ENCODE measurements around the gene AK8. TPM values are rescaled to one million over a fixed set of nuclear protein-coding genes. Genes with fewer than 3 reads are reported as not detected.

Gene AK8
- total RNA-seq, 1 donor from 2014 or later = 2.0 TPM

GRCh38 chr9:132757016-132757415 is 121.1 kb downstream of the AK8 start:
- no peak for DNase-seq (ENCODE audit: low read depth)
- Histone ChIP-seq H3K36me3 (ENCODE audit: control insufficient read depth, insufficient read depth, low read length) (no peaks in the 10 kb centered on the region), H3K4me3 (ENCODE audit: low read depth, low read length) (no peak overlapping the region), H3K27me3 (ENCODE audit: control insufficient read depth, insufficient read depth, low read length) (peaks cover 11% of the 10 kb centered on the region)
- TF ChIP-seq CTCF (IDR thresholded peaks at IDR 0.05; ENCODE audit: insufficient read depth, low read length, poor library complexity, severe bottlenecking) = no peak

GRCh38 chr9:132756214-132756845 is 121.8 kb downstream of the AK8 start:
- Histone ChIP-seq H3K27me3 (ENCODE audit: control insufficient read depth, insufficient read depth, low read length) (peaks cover 11% of the 10 kb centered on the region), H3K36me3 (ENCODE audit: control insufficient read depth, insufficient read depth, low read length) (no peaks in the 10 kb centered on the region), H3K4me3 (ENCODE audit: low read depth, low read length) (no peak overlapping the region)
- TF ChIP-seq CTCF (IDR thresholded peaks at IDR 0.05; ENCODE audit: insufficient read depth, low read length, poor library complexity, severe bottlenecking) = no peak
- DNase-seq (ENCODE audit: low read depth) = no peak

- Histone ChIP-seq H3K27me3 (ENCODE audit: control insufficient read depth, insufficient read depth, low read length) (peaks cover 11% of the 10 kb centered on the region), H3K4me3 (ENCODE audit: low read depth, low read length) (no peak overlapping the region), H3K36me3 (ENCODE audit: control insufficient read depth, insufficient read depth, low read length) (no peaks in the 10 kb centered on the region)
- no peak for DNase-seq (ENCODE audit: low read depth)
- no peak for TF ChIP-seq CTCF (IDR thresholded peaks at IDR 0.05; ENCODE audit: insufficient read depth, low read length, poor library complexity, severe bottlenecking)
Measured at GRCh38 chr9:132755096-132755495, 123.0 kb downstream of the AK8 start.

- no peak for DNase-seq (ENCODE audit: low read depth)
- peaks cover 11% of the 10 kb centered on the region for H3K27me3 ChIP-seq (ENCODE audit: control insufficient read depth, insufficient read depth, low read length)
- no peaks in the 10 kb centered on the region for H3K36me3 ChIP-seq (ENCODE audit: control insufficient read depth, insufficient read depth, low read length)
- no peak for TF ChIP-seq CTCF (IDR thresholded peaks at IDR 0.05; ENCODE audit: insufficient read depth, low read length, poor library complexity, severe bottlenecking)
- H3K4me3 ChIP-seq (ENCODE audit: low read depth, low read length) = no peak overlapping the region
Measured at GRCh38 chr9:132754236-132754635, 123.8 kb downstream of the AK8 start.

- Histone ChIP-seq H3K36me3 (ENCODE audit: control insufficient read depth, insufficient read depth, low read length) (no peaks in the 10 kb centered on the region), H3K27me3 (ENCODE audit: control insufficient read depth, insufficient read depth, low read length) (peaks cover 11% of the 10 kb centered on the region), H3K4me3 (ENCODE audit: low read depth, low read length) (no peak overlapping the region)
- DNase-seq (ENCODE audit: low read depth) = no peak
- TF ChIP-seq CTCF (IDR thresholded peaks at IDR 0.05; ENCODE audit: insufficient read depth, low read length, poor library complexity, severe bottlenecking) = no peak
Measured at GRCh38 chr9:132753593-132753880, 124.5 kb downstream of the AK8 start.

GRCh38 chr9:132752877-132753592 is 125.0 kb downstream of the AK8 start:
- no peaks in the 10 kb centered on the region for H3K36me3 ChIP-seq (ENCODE audit: control insufficient read depth, insufficient read depth, low read length)
- DNase-seq (ENCODE audit: low read depth) = no peak
- no peak for TF ChIP-seq CTCF (IDR thresholded peaks at IDR 0.05; ENCODE audit: insufficient read depth, low read length, poor library complexity, severe bottlenecking)
- H3K4me3 ChIP-seq (ENCODE audit: low read depth, low read length) = no peak overlapping the region
- peaks cover 11% of the 10 kb centered on the region for H3K27me3 ChIP-seq (ENCODE audit: control insufficient read depth, insufficient read depth, low read length)

Measured in kidney epithelial cell (primary cell).